Thyroid gland (tissue), 4 donors: ENCODE results near the gene ADCY5. TPM values are rescaled to one million over a fixed set of nuclear protein-coding genes. Genes with fewer than 3 reads are reported as not detected.

Experiments
- DNase-seq, 2 donors: peaks; one replicate each; pipeline ENCODE4 v3.0.0-alpha.2; 2019
- H3K27ac ChIP-seq, 3 donors: fragments of 200-600 bp; sonication (generic); 1 replicate in 2 of 3; 2 replicates in 1 of 3; pipeline ENCODE4 v1.5.1; 2016 to 2019; ENCODE audit warnings: mild to moderate bottlenecking in 1 of 3, moderate library complexity in 1 of 3
- H3K27me3 ChIP-seq: fragments of 200-600 bp; sonication (generic); one replicate; pipeline ENCODE4 v1.5.1; 2019
- H3K36me3 ChIP-seq, 2 donors: fragments of 200-600 bp; sonication (generic); one replicate each; pipeline ENCODE4 v1.5.1; 2016 to 2019
- H3K4me1 ChIP-seq, 2 donors: fragments of 200-600 bp; sonication (generic); one replicate each; pipeline ENCODE4 v1.5.1; 2017 to 2019
- H3K4me3 ChIP-seq, 3 donors: fragments of 200-600 bp; sonication (generic); replicated peaks in 1 of 3; 1 replicate in 2 of 3; 2 replicates in 1 of 3; pipeline ENCODE4 v1.5.1; 2016; ENCODE audit warnings: mild to moderate bottlenecking in 1 of 3
- H3K9me3 ChIP-seq: fragments of 200-600 bp; sonication (generic); one replicate; pipeline ENCODE4 v1.5.1; 2017
- POLR2A ChIP-seq, 2 donors: fragments of 450-650 bp; IDR thresholded peaks; one replicate each; pipeline ENCODE4 v1.6.1; 2017; ENCODE audit warnings: antibody characterized with exemption in 2 of 2, mild to moderate bottlenecking in 2 of 2, moderate library complexity in 1 of 2
- WGBS, 2 donors: methylation state at CpG; one replicate each; pipeline ENCODE4 v1.1.5; 2017; 5-methylcytosine and 5-hydroxymethylcytosine counted together
- intact Hi-C: fragments of 100-400 bp; cut with DNase I; formaldehyde crosslinking; loops from one replicate; pipeline ENCODE4 v1.15.1; 2023
- total RNA-seq, 4 donors: library from RNA; depleted of rRNA; stranded (reverse); fragments of >200 nt; gene quantifications; one replicate each; pipeline ENCODE4 v1.2.3, GENCODE V29; 2016
- TF ChIP-seq, protein P1 (sequence below), 6 experiments: fragments of 200-600 bp in 3 of 6; fragments of 450-650 bp in 3 of 6; sonication (generic) in 3 of 6; IDR thresholded peaks; one replicate each; pipeline ENCODE4 v1.5.1; 2016 to 2019; ENCODE audit warnings: antibody characterized with exemption in 6 of 6, mild to moderate bottlenecking in 2 of 6, inconsistent platforms in 1 of 6, moderate library complexity in 1 of 6

The ADCY5 gene
- total RNA-seq, 4 donors from 2014 or later = 0.78 to 2.7 (median 1.8) TPM

DNA sequence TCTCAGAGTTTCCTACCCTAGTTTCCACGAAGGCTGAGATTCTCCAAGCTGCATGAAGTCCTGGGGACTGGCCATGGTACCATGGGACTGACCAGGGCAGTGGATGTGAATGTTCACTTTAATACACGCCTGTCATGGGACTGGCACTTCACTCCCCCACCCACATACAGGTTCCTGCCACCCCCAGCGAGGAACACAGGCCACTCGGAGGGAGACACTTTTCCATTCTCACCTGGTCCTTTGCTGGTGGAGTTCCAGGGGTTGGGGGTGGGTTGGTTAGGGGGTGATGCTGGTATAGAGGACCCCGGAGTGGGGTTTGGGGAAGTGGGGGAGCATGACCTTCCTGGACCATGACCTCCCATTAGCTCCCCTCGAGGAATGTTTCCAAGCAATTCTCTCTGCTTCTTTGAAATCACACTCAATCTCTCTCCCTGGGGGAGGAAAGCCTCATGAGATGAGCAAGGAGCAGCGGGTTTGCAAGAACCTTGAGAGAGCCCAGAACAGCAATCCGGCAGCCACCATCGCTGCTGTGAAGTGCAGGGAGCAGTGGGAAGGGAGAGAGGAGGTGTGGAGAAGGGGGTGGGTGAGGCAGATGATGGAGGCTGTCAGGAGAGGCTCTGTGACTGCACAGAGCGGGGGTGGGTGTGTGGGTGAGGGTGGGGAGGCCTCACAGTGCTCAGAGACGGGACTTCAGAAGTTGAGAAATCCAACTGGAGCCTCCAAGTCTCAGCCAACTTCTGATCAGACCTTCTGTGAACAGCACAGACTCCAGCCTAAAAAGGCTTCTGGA, 69.7 kb downstream of the ADCY5 start:
- Histone ChIP-seq H3K27ac (no peak overlapping the region), H3K4me1 (no peaks in the 10 kb centered on the region), H3K9me3 (no peaks in the 10 kb centered on the region), H3K4me3 (no peak overlapping the region), H3K27me3 (no peaks in the 10 kb centered on the region), H3K36me3 (no peaks in the 10 kb centered on the region)
- 89 to 96% methylated on average over 11 of the region's 11 CpGs for WGBS, 2 donors
- TF ChIP-seq POLR2A (IDR thresholded peaks at IDR 0.05) = no peak
- TF ChIP-seq, protein P1, sequence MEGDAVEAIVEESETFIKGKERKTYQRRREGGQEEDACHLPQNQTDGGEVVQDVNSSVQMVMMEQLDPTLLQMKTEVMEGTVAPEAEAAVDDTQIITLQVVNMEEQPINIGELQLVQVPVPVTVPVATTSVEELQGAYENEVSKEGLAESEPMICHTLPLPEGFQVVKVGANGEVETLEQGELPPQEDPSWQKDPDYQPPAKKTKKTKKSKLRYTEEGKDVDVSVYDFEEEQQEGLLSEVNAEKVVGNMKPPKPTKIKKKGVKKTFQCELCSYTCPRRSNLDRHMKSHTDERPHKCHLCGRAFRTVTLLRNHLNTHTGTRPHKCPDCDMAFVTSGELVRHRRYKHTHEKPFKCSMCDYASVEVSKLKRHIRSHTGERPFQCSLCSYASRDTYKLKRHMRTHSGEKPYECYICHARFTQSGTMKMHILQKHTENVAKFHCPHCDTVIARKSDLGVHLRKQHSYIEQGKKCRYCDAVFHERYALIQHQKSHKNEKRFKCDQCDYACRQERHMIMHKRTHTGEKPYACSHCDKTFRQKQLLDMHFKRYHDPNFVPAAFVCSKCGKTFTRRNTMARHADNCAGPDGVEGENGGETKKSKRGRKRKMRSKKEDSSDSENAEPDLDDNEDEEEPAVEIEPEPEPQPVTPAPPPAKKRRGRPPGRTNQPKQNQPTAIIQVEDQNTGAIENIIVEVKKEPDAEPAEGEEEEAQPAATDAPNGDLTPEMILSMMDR (IDR thresholded peaks at IDR 0.05) = no peak
- DNase-seq = no peak
- intact Hi-C loops = no loop called here

GRCh38 chr3:123378409-123378915, 70.4 kb downstream of the ADCY5 start:
- Histone ChIP-seq H3K36me3 (no peaks in the 10 kb centered on the region), H3K4me3 (no peak overlapping the region), H3K27ac (no peak overlapping the region), H3K4me1 (no peaks in the 10 kb centered on the region), H3K27me3 (no peaks in the 10 kb centered on the region), H3K9me3 (no peaks in the 10 kb centered on the region)
- intact Hi-C loops = no loop called here
- no peak for DNase-seq
- no peak for TF ChIP-seq POLR2A (IDR thresholded peaks at IDR 0.05)
- 86 to 89% methylated on average over 8 of the region's 8 CpGs for WGBS, 2 donors

DNA sequence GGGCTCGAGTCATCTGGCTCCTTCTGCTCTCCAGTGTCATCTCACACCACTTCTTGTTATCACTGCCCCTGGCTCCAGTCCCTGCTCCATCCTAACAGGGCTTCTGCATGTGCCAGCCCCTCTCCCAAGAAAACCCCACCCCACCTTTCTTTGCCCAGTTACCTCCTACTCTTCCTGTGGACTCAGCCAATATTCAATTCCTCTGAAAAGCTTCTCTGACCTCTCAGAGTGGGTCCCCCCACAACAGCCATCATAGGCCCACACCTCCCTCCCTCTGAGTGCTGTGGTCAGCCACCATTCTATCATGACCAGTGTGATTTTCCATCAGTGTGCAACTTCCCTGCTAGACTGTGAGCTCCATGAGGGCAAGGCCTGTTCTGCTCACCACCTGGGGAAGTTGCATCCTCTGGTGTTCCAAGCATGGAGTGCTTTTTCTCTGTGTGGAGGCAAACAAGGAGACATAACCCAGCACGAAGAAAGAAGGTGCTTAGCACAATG, 71.6 kb downstream of the ADCY5 start:
- Histone ChIP-seq H3K27ac (no peak overlapping the region), H3K4me1 (no peaks in the 10 kb centered on the region), H3K27me3 (no peaks in the 10 kb centered on the region), H3K4me3 (no peak overlapping the region), H3K36me3 (no peaks in the 10 kb centered on the region), H3K9me3 (no peaks in the 10 kb centered on the region)
- DNase-seq = no peak
- intact Hi-C loops = no loop called here
- no peak for TF ChIP-seq POLR2A (IDR thresholded peaks at IDR 0.05)
- TF ChIP-seq, protein P1 (IDR thresholded peaks at IDR 0.05) = no peak
- 56 to 63% methylated on average over 2 of the region's 2 CpGs for WGBS, 2 donors

DNA sequence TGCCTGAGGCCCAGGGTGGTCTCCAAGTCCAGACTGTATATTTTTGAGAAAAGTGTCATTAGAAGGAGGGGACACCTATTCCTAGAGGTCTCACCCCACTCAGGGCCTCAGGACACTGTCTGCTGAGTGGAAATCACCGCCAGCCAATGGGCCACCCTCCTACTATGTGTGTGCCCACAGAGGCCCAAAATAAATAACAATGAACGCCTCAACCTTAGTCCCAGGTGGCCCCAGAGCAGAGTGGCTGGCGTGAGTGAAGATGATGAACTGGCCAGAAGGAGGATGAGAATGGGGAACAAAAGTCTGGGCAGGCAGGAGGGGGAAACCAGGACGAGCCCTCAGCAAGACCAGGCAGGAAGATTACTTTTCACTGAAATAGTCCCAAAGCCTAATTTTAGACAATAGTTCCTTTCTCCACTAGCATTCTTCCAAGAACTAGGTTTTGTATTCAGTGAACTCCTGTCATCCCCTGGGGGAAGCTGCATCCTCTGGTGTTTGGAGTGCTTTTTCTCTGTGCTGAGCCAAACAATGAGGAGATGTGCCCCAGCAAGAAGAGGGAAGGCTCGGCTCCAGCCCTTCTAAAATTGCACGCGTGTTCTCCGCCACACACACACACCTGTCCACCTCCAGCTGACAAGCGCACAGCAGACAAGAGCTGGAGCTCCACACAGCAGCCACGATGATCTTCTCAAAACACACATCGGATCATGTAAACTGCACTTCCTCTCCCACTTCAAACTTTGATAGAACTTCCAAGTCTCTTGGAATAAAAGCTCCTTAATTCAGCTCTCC, 72.2 kb downstream of the ADCY5 start:
- TF ChIP-seq POLR2A (IDR thresholded peaks at IDR 0.05) = no peak
- TF ChIP-seq, protein P1 (IDR thresholded peaks at IDR 0.05) = no peak
- Histone ChIP-seq H3K4me3 (no peak overlapping the region), H3K4me1 (no peaks in the 10 kb centered on the region), H3K9me3 (no peaks in the 10 kb centered on the region), H3K27ac (no peak overlapping the region), H3K36me3 (no peaks in the 10 kb centered on the region), H3K27me3 (no peaks in the 10 kb centered on the region)
- intact Hi-C loops = no loop called here
- DNase-seq = no peak
- WGBS, 2 donors = 66 to 76% methylated on average over 11 of the region's 11 CpGs

- H3K27ac ChIP-seq = no peak overlapping the region
- no peaks in the 10 kb centered on the region for H3K36me3 ChIP-seq
- no peaks in the 10 kb centered on the region for H3K27me3 ChIP-seq
- no peaks in the 10 kb centered on the region for H3K9me3 ChIP-seq
- intact Hi-C loops = no loop called here
- no peak for DNase-seq
- no peak overlapping the region for H3K4me3 ChIP-seq
- TF ChIP-seq, protein P1 (IDR thresholded peaks at IDR 0.05) = no peak
- TF ChIP-seq POLR2A (IDR thresholded peaks at IDR 0.05) = no peak
- no peaks in the 10 kb centered on the region for H3K4me1 ChIP-seq
- WGBS, 2 donors = 83% methylated on average over 13 of the region's 13 CpGs
Observed at GRCh38 chr3:123375014-123375940, 73.6 kb downstream of the ADCY5 start.
